Hematopoietic multipotent progenitor cell treated with erythropoietin and hydrocortisone succinate and interleukin-3 and kit ligand, for 8 days (in vitro differentiated cells): Measurements from ENCODE around the gene SAG.
A peak's percentile ranks its signal among the peaks of the same experiment; 100 is the strongest.
"Not testable (repeated sequence)": the region's sequence is repeated elsewhere in the genome, so short reads cannot be mapped to it uniquely, and the experiment has no call there.

ENCODE experiments used
- DNase-seq: peaks from one replicate; pipeline ENCODE4 v3.0.0-alpha.2; 2015

The SAG gene

DNA sequence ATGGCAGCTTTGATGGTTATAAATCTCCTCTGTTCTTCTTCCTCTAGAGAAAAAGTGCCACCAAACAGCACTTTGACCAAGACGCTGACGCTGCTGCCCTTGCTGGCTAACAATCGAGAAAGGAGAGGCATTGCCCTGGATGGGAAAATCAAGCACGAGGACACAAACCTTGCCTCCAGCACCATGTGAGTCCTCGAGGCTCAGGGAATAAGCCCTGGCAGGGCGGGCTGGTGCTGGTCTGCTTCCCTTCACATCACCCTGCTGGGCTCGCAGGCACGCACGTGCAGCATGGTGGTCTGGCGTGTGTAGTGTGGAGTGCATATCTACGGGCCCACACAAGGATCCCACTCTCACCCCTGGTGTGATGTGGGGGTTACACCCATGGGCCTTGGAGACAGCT, 27.3 kb downstream of the SAG start:
- no peak for DNase-seq

DNA sequence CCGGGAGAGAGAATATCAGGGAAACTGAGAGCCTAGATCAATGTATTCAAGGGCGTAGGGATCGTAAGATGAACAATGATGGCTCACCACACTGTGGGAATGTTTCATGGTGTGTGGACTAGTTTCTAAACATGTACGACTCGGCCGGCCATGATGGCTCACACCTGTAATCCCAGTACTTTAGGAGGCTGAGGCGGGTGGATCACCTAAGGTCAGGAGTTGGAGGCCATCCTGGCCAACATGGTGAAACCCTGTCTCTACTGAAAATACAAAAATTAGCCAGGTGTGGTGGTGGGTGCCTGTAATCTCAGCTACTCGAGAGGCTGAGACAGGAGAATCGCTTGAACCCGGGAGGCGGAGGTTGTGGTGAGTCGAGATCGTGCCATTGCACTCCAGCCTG, 28.5 kb downstream of the SAG start:
- DNase-seq, result not testable (repeated sequence)

- no peak for DNase-seq
Measured at GRCh38 chr2:233336541-233336940, 28.9 kb downstream of the SAG start.

DNA sequence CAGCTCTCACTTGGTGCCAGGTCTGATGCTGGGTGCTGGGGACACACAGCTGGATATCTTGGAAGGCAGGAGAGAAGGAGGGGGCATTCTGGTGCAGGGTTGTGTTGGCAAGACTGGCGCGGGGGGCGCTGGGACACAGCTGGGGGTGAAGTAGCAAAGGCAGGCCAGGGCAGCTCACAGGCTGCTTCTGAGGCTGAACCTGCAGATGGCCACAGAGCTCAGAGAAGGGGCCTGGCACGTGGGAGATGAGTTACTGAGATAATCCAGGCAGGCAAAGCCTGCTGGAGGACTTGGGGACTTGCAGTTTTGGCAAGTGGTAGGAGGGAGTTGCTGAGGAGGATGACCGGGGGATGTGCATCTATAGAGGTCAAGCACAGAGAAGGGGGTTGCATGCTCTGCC, 30.4 kb downstream of the SAG start:
- no peak for DNase-seq

GRCh38 chr2:233338812-233339368, 31.3 kb downstream of the SAG start:
- no peak for DNase-seq

DNA sequence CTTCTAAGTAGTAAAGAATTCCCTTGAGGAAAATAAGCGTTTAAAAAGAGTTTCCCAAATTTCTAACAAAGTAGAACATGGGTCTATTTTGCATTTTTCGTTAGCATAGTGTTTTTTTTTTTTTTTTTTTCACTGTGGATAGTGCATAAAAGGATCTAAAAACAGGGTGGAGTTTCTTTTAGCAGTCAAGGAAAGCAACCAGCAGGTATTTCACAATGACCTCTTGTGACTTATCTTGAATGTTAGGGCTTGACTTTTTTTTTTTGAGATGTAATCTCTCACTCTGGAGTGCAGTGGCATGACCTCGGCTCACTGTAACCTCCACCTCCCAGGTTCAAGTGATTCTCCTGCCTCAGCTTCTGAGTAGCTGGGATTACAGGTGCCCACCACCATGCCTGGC, 31.8 kb downstream of the SAG start:
- no peak for DNase-seq

DNA sequence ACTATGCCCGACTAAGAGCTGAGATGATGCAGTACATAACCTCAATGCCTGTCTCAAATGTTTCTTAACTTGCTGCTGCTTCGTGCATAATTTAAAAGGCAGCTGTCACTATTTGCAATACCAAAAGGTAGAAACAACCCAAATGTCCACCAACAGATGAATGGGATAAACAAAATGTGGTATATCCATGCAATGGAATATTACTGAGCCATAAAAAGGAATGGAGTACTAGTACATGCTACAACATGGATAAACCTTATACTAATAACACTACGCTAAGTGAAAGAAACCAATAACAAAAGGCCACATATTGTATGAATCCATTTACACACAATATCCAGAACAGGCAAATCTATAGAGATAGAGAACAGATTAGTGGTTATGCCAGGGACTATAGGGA, 33.7 kb downstream of the SAG start:
- no peak for DNase-seq

- no peak for DNase-seq
Measured at GRCh38 chr2:233342301-233342700, 34.7 kb downstream of the SAG start.

DNA sequence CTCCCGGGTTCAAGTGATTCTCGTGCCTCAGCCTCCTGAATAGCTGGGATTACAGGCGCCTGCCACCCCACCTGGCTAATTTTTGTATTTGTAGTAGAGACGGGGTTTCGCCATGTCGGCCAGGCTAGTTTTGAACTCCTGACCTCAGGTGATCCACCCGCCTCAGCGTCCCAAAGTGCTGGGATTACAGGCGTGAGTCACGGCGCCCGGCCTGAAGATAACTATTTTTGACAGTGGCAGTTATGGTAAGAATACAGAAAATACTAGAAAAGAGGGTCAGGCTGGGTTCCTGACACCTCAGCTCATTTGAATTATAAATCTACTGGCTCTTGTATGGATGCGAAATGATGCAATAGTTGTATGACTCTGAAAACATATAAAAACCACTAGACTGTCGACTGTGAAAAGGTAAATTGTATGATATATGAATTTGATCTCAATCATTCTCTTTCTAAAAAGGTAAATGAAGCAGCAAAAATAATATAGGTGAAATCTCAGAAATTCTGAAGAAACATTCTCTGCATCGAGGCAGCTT, 35.6 kb downstream of the SAG start:
- DNase-seq, result no peak

DNA sequence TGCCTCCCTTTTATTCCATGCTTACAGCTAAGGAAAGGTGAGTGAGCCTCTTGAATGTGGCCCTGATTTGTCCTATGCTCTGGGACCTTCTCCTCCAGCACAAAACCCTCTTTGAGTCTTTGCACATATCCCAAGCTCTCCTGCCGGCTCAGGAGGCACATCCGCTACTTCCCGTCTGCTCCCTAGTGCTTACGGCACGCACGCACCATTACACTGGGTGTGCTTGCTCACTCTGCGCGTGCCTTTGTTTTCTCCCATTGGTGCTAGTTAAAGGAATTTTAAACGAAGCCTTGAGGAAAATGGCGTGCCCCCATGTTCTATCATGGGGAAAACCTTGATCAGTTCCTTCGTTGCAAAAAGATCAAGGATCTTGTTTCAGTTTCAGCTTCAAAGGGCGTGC, 38.8 kb downstream of the SAG start:
- DNase-seq, result no peak

DNA sequence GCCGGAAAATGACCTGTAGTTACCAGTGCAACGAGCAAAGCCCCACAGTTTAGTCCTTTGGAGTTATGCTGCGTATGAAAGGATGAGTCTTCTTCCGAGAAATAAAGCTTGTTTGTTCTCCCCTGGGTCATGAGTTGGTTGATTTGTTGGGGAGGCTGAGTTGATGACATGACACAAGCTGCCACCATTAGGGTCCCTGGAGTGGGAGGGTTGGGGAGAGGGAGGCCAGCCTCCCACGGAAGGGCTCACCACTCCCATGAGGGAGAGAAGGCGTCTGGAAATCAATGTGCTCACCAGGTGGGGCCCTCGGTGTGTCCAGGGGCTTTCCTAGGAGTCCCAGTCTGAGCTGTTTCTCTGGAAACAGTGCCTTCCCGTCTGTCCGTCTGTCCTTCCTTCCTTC, 39.3 kb downstream of the SAG start:
- DNase-seq, result no peak

DNA sequence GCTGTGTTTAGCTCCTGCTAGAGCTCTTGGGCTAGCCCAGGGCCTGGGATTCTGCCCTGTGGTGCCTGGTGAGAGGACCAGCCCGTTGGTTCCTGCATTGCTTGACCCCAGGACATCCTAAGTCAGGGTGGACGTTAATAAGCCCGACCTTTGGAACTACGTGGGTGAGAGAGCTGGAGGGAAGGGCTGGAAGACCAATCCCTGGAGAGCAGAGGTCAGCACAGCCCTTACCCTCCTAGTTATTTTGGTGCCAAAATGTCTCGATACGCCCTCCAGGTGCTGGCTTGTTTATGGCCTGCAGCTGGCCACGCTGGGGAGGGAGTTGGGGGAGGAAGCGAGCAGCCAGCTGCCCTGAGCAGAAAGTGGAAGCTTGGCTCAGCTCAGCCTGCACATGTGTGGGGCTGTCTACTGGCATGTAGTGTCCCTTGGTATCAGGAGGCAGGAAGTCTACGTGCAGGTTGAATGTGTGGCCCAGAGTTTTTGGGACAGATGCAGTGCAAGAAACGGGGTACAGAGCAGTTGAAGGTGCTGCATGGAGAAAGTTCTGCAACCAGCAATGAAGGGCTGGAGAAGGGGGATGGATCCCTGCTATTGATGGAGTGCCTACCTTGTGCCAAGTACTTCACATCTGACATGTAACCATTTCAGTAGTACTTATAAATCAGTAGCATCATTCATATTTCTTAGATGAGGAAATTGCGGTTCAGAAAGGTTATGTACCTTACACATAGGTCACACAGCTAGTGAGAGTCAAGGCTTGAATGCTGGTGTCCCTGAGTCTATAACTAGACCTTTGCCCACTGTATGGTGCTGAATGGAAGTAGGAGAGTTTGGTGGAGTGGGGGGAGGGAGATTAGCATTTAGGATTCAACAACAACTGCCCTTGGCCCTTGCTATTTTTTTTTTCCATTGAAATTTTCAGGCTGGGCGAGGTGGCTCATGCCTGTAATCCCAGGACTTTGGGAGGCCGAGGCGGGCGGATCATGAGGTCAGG, 41.7 kb downstream of the SAG start:
- DNase-seq, result no peak

- peak; percentile 75 for DNase-seq
Measured at GRCh38 chr2:233350708-233351107, 43.1 kb downstream of the SAG start.

DNA sequence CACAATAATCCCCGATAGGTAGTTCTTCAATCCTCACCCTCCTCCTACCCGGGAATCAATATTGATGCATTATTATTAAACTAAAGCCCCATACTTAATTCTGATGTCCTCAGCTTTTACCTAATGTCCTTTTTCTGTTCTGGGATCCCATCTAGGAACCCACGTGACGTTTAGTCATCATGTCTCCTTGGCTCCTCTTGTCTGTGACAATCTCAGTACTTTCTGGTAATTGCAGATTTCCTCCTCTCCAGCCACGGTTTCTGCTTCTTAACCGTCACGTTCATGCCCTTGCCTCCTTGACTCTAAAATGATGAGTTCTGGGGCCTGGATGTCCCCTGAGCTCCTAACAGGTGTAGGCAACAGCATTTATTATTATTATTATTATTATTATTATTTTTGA, 43.8 kb downstream of the SAG start:
- no peak for DNase-seq

DNA sequence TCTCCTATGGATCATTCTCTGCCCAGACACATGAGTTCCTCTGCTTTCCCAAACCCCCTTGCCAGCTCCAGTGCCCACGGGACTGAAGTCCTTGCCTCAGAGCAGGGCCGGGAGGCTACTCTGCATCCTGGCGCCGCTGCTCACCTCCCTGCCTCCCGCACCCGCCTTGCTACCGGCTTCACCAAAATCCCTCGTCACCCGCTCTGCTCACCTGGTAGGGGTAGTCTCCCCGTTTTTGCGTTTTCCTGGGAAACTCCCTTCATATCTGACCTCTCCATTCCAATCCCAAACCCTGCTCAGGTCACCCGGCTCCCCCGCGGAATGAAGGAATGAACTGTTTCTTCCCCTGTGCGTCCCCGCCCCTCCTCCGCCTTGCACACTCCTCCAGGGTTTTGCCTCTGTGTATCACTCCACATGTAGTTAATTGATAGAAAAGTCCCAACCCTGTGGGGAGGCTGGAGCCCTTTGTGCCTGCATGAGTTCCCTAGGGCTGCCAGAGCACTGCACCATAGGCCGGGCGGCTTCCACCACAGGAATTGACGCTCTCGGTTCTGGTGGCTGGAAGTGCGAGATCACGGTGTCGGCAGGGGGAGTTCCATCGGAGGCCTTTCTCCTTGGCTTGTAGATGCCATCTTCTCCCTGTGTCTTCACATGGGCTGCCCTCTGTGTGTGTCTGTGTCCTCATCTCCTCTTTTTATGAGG, 44.7 kb downstream of the SAG start:
- DNase-seq, result no peak

GRCh38 chr2:233353101-233353768, 45.6 kb downstream of the SAG start:
- DNase-seq, result no peak

GRCh38 chr2:233353769-233354499, 46.3 kb downstream of the SAG start, which contains the start of gene DGKD:
TSS of gene DGKD (plus strand) at chr2:233354494. CDS start at chr2:233354519, 25 bp downstream.
- peak; percentile 67 for DNase-seq

- DNase-seq, result no peak
Measured at GRCh38 chr2:233354500-233354924, 46.9 kb downstream of the SAG start.

DNA sequence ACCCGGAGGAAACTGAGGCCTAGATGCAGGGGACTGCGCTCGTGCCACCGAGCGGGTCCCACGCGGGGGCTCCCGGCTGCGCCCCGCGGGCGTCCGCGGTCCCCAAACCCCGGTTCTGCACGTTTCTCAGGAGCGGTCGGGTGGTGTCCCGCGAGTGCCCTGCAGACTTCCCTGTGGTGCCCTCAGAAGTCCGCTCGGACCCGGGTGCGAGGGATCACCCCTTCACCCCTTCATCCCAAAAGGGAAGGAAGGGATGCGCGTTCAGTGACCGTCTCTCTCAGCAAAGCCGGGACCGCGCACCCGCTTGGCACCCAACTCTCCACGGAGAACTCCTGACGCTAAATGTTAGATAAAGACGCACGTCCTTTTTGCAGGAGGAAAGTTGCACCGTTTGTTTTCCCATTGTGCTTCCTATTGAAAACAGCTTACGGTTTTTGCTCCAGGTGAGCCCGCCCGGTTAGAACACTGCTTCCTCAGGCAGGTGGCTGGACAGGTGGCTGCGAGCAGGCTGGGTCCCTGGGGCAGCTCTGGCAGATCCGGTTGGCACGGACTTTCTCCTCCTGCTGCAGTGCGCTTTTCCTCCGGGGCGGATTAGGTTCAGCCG, 47.5 kb downstream of the SAG start:
- peak; percentile 12 for DNase-seq

- DNase-seq, result no peak
Measured at GRCh38 chr2:233355916-233356315, 48.3 kb downstream of the SAG start.

DNA sequence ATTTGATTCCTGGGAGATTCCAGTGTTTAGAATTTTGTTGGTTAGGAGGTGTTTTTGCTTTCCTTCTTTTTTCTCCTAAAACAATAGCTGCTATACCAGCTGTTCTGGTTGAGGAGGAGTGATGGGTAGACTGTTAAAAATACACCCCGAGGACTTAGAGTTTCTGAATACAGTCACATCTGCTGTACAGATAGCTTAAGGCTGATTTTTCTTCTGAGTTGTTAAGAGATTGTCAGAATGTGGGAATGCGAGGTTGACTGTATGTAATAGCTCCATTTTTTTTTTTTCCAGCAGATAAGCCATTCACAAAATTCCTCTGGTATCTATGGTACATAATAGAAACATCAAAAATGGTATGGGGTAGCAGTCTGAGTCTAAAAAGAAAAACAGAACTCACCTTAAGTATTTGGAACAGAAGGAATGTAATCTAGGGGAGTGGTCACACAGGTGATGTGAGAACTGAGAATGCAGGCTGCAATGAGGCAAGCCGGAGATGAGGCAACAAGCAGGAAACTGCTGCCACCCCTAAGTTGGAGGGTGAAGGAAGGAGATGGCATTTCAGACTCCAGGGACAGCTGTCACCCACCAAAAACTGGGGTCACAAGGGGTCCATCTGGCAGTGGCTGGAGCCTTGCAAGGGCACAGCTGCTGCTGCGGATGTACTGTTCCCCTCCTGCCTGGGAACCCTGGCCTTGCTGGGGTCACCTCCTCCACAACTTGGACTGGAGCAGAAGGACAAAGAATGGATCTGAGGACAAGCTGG, 49.1 kb downstream of the SAG start:
- DNase-seq, result no peak
